Lower lobe of right lung (tissue), 2 donors: Measurements from ENCODE around the gene ZNF467. TPM values are rescaled to one million over a fixed set of nuclear protein-coding genes. Genes with fewer than 3 reads are reported as not detected.

Source experiments
- ATAC-seq, 2 donors: fragments of 200-7000 bp; cut with Tn5 transposase; one replicate each; pipeline ENCODE4 v1.9.1; 2020 to 2022; ENCODE audit warnings: mild to moderate bottlenecking in 2 of 2, moderate library complexity in 2 of 2
- DNase-seq: peaks from one replicate; pipeline ENCODE4 v3.0.0-alpha.2; 2020
- H3K27ac ChIP-seq: fragments of 200-600 bp; one replicate; pipeline ENCODE4 v1.8.0; 2022
- H3K27me3 ChIP-seq: fragments of 200-600 bp; one replicate; pipeline ENCODE4 v1.8.0; 2022; ENCODE audit warnings: low read depth
- H3K36me3 ChIP-seq: fragments of 200-600 bp; one replicate; pipeline ENCODE4 v1.8.0; 2022; ENCODE audit warnings: mild to moderate bottlenecking
- H3K4me1 ChIP-seq: fragments of 200-600 bp; one replicate; pipeline ENCODE4 v1.8.0; 2022
- H3K4me3 ChIP-seq: fragments of 200-600 bp; one replicate; pipeline ENCODE4 v1.8.0; 2022; ENCODE audit warnings: mild to moderate bottlenecking
- H3K9me3 ChIP-seq: fragments of 200-600 bp; one replicate; pipeline ENCODE4 v1.8.0; 2022
- CTCF ChIP-seq: fragments of 200-600 bp; IDR thresholded peaks from one replicate; pipeline ENCODE4 v1.8.0; 2022; ENCODE audit warnings: antibody characterized with exemption, mild to moderate bottlenecking
- intact Hi-C: fragments of 100-400 bp; cut with DNase I; formaldehyde crosslinking; loops from one replicate; pipeline ENCODE4 v1.11.0; 2022
- total RNA-seq: library from RNA; stranded (reverse); fragmentation: NEBNext Ultra II Directional; extraction: Animal tissue kit (Norgen Biotek cat#: 25700); gene quantifications from one replicate; pipeline ENCODE4 v1.2.1, GENCODE V29; 2021
- donor health status: DM: no; HTN: yes; CAD: no; lungs with severe emphysema.

Gene ZNF467
- total RNA-seq, 1 donor from 2014 or later, result 23.0 TPM

GRCh38 chr7:149785983-149786382, 12.6 kb upstream of the ZNF467 start:
- DNase-seq, result no peak
- no peak for TF ChIP-seq CTCF
- Histone ChIP-seq H3K27me3 (peaks cover 32% of the 10 kb centered on the region), H3K9me3 (no peaks in the 10 kb centered on the region), H3K27ac (no peak overlapping the region), H3K36me3 (no peaks in the 10 kb centered on the region), H3K4me3 (no peak overlapping the region), H3K4me1 (peaks cover 12% of the 10 kb centered on the region)
- intact Hi-C loops, result no loop called here
- ATAC-seq, result no peak

- no peak for ATAC-seq
- Histone ChIP-seq H3K4me3 (no peak overlapping the region), H3K36me3 (no peaks in the 10 kb centered on the region), H3K9me3 (no peaks in the 10 kb centered on the region), H3K4me1 (peaks cover 12% of the 10 kb centered on the region), H3K27me3 (peaks cover 26% of the 10 kb centered on the region), H3K27ac (no peak overlapping the region)
- intact Hi-C loops, result no loop called here
- no peak for DNase-seq
- TF ChIP-seq CTCF, result no peak
These were observed 12.0 kb upstream of the ZNF467 start for GRCh38 chr7:149785402-149785801.

GRCh38 chr7:149784251-149784608, 10.8 kb upstream of the ZNF467 start:
- no peaks in the 10 kb centered on the region for H3K36me3 ChIP-seq
- peaks cover 12% of the 10 kb centered on the region for H3K4me1 ChIP-seq
- no peak for DNase-seq
- no peak overlapping the region for H3K27ac ChIP-seq
- H3K27me3 ChIP-seq, result peaks cover 14% of the 10 kb centered on the region
- H3K9me3 ChIP-seq, result no peaks in the 10 kb centered on the region
- intact Hi-C loops, result no loop called here
- no peak overlapping the region for H3K4me3 ChIP-seq
- no peak for TF ChIP-seq CTCF
- no peak for ATAC-seq

GRCh38 chr7:149783386-149784250, 10.2 kb upstream of the ZNF467 start:
- Histone ChIP-seq H3K36me3 (no peaks in the 10 kb centered on the region), H3K27me3 (peaks cover 8% of the 10 kb centered on the region), H3K4me1 (peaks cover 12% of the 10 kb centered on the region), H3K4me3 (no peak overlapping the region), H3K9me3 (no peaks in the 10 kb centered on the region), H3K27ac (no peak overlapping the region)
- no peak for TF ChIP-seq CTCF
- DNase-seq, result no peak
- intact Hi-C loops, result no loop called here
- ATAC-seq, result no peak

DNA sequence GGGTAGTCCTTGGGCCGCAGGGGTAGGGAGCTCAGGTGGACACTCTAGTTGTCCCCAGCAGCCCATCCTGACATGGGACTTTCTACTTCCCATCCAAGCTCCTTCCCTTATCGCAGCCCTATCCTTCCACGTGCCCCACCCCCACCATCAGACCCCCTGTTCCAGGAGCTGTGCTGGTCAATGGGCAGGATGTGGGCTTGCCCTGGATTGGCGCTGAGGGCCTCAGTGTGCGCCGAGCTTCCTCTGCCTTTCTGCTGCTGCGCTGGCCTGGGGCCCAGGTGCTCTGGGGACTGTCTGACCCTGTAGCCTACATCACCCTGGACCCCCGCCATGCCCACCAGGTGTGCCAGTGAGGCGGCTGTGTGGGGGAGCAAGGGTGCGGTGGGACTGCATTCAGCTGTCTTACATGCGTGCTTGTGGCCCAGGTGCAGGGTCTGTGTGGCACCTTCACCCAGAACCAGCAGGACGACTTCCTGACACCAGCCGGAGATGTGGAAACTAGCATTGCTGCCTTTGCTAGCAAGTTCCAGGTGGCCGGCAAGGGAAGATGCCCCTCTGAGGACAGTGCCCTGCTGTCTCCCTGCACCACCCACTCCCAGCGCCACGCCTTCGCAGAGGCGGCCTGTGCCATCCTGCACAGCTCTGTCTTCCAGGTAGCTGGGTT, 9.4 kb upstream of the ZNF467 start:
- Histone ChIP-seq H3K4me1 (peaks cover 9% of the 10 kb centered on the region), H3K9me3 (no peaks in the 10 kb centered on the region), H3K36me3 (no peaks in the 10 kb centered on the region), H3K27me3 (no peaks in the 10 kb centered on the region), H3K27ac (no peak overlapping the region), H3K4me3 (no peak overlapping the region)
- no peak for TF ChIP-seq CTCF
- intact Hi-C loops, result no loop called here
- ATAC-seq, result no peak
- no peak for DNase-seq
